HepG2 (cell line): ENCODE measurements around the gene WDR54. TPM values are rescaled to one million over a fixed set of nuclear protein-coding genes. Genes with fewer than 3 reads are reported as not detected.

ENCODE experiments used
- ARID2 ChIP-seq: sonication (generic); formaldehyde crosslinking; IDR thresholded peaks from 2 replicates; pipeline ENCODE4 v1.8.1; 2022; ENCODE audit warnings: mild to moderate bottlenecking, missing genetic modification reagents, borderline replicate concordance
- HIVEP1 ChIP-seq: sonication (generic); formaldehyde crosslinking; IDR thresholded peaks from 2 replicates; pipeline ENCODE4 v1.4.0; 2020; ENCODE audit warnings: mild to moderate bottlenecking, missing genetic modification reagents
- HOXA7 ChIP-seq: sonication (generic); formaldehyde crosslinking; IDR thresholded peaks from 2 replicates; pipeline ENCODE4 v1.8.1; 2022; ENCODE audit warnings: mild to moderate bottlenecking, missing genetic modification reagents, moderate library complexity
- JUND ChIP-seq: sonication (generic); formaldehyde crosslinking; IDR thresholded peaks from 2 replicates; pipeline ENCODE4 v1.8.0; 2022; ENCODE audit warnings: mild to moderate bottlenecking, missing genetic modification reagents
- KLF11 ChIP-seq: IDR thresholded peaks from 2 replicates; pipeline ENCODE4 v1.6.1; 2016; ENCODE audit warnings: missing compliant biosample characterization
- NAIF1 ChIP-seq: sonication (generic); formaldehyde crosslinking; IDR thresholded peaks from 2 replicates; pipeline ENCODE4 v1.5.0; 2020; ENCODE audit warnings: mild to moderate bottlenecking, missing genetic modification reagents, borderline replicate concordance
- NFYB ChIP-seq: sonication (generic); formaldehyde crosslinking; IDR thresholded peaks from 2 replicates; pipeline ENCODE4 v1.4.0; 2020; ENCODE audit warnings: missing genetic modification reagents
- REL ChIP-seq: sonication (generic); formaldehyde crosslinking; conservative IDR thresholded peaks from 2 replicates; pipeline ENCODE4 v1.8.0; 2022; ENCODE audit warnings: mild to moderate bottlenecking, missing genetic modification reagents, moderate library complexity
- XBP1 ChIP-seq: sonication (generic); formaldehyde crosslinking; IDR thresholded peaks from 2 replicates; pipeline ENCODE4 v1.5.0; 2020; ENCODE audit warnings: missing genetic modification reagents
- ZFP1 ChIP-seq: IDR thresholded peaks from 2 replicates; pipeline ENCODE4 v1.6.1; 2016
- ZNF274 ChIP-seq: sonication (generic); formaldehyde crosslinking; IDR thresholded peaks from 2 replicates; pipeline ENCODE4 v1.5.1; 2020; ENCODE audit warnings: mild to moderate bottlenecking, missing genetic modification reagents
- ZNF317 ChIP-seq: sonication (generic); formaldehyde crosslinking; IDR thresholded peaks from 2 replicates; pipeline ENCODE4 v1.5.0; 2020; ENCODE audit warnings: mild to moderate bottlenecking, missing genetic modification reagents
- ZNF326 ChIP-seq: sonication (generic); formaldehyde crosslinking; IDR thresholded peaks from 2 replicates; pipeline ENCODE4 v1.4.0; 2020; ENCODE audit warnings: missing genetic modification reagents, borderline replicate concordance
- ZNF350 ChIP-seq: sonication (generic); formaldehyde crosslinking; IDR thresholded peaks from 2 replicates; pipeline ENCODE4 v1.4.0; 2020; ENCODE audit warnings: mild to moderate bottlenecking, low read depth, missing genetic modification reagents, borderline replicate concordance
- ZNF652 ChIP-seq: IDR thresholded peaks from 2 replicates; pipeline ENCODE4 v1.6.1; 2016; ENCODE audit warnings: low read depth, borderline replicate concordance
- ZSCAN12 ChIP-seq: sonication (generic); formaldehyde crosslinking; IDR thresholded peaks from 2 replicates; pipeline ENCODE4 v1.9.0; 2021; ENCODE audit warnings: mild to moderate bottlenecking, missing genetic modification reagents
- ZSCAN9 ChIP-seq: IDR thresholded peaks from 2 replicates; pipeline ENCODE4 v1.6.1; 2016; ENCODE audit warnings: borderline replicate concordance
- polyA plus RNA-seq, 8 experiments: library from polyadenylated mRNA; depleted of rRNA in 3 of 8; stranded (reverse) in 7 of 8; unstranded in 1 of 8; fragments of >200 nt; fragmentation: Illumina TruSeq in 4 of 8; extraction: Trizol in 4 of 8; gene quantifications; 2 replicates each; pipeline versions ENCODE4 v1.2.1 to v1.2.3, GENCODE V29; 2011 to 2016; ENCODE audit warnings: low read depth in 4 of 8, missing spikeins in 1 of 8, mixed read lengths in 1 of 8; ENCODE audit not compliant: insufficient read depth in 1 of 8
- total RNA-seq, 5 experiments: library from RNA; depleted of rRNA; stranded (reverse); fragments of >200 nt; fragmentation: Illumina TruSeq; extraction: Trizol; gene quantifications; 2 replicates each; pipeline ENCODE4 v1.2.3, GENCODE V29; 2016; ENCODE audit warnings: low read depth in 1 of 5
- TF ChIP-seq, protein P1 (sequence below): sonication (generic); formaldehyde crosslinking; conservative IDR thresholded peaks from 2 replicates; pipeline ENCODE4 v1.4.0; 2020; ENCODE audit warnings: missing genetic modification reagents
- TF ChIP-seq, protein P2 (sequence below): IDR thresholded peaks from 2 replicates; pipeline ENCODE4 v1.6.1; 2016; ENCODE audit warnings: missing genetic modification reagents, missing compliant biosample characterization
- TF ChIP-seq, protein P3 (sequence below): sonication (generic); formaldehyde crosslinking; conservative IDR thresholded peaks from 2 replicates; pipeline ENCODE4 v1.8.0; 2022; ENCODE audit warnings: low read depth, missing genetic modification reagents
- TF ChIP-seq, protein P4 (sequence below): sonication (generic); formaldehyde crosslinking; IDR thresholded peaks from 2 replicates; pipeline ENCODE4 v1.8.0; 2022; ENCODE audit warnings: missing genetic modification reagents, mild to moderate bottlenecking, inconsistent platforms, borderline replicate concordance
- TF ChIP-seq, protein P5 (sequence below): sonication (generic); formaldehyde crosslinking; IDR thresholded peaks from 2 replicates; pipeline ENCODE4 v1.5.1; 2020; ENCODE audit warnings: mild to moderate bottlenecking, moderate library complexity, missing genetic modification reagents
- TF ChIP-seq, protein P6 (sequence below): sonication (generic); formaldehyde crosslinking; IDR thresholded peaks from 2 replicates; pipeline ENCODE4 v1.4.0; 2020; ENCODE audit warnings: missing genetic modification reagents; ENCODE audit errors: not compliant biosample characterization

WDR54 gene
- total and polyA plus RNA-seq, 2 of the 13 experiments (the other 11 are each of a cell fraction or from before 2014, with no cell fraction given) = 2.0 to 17.3 TPM

DNA sequence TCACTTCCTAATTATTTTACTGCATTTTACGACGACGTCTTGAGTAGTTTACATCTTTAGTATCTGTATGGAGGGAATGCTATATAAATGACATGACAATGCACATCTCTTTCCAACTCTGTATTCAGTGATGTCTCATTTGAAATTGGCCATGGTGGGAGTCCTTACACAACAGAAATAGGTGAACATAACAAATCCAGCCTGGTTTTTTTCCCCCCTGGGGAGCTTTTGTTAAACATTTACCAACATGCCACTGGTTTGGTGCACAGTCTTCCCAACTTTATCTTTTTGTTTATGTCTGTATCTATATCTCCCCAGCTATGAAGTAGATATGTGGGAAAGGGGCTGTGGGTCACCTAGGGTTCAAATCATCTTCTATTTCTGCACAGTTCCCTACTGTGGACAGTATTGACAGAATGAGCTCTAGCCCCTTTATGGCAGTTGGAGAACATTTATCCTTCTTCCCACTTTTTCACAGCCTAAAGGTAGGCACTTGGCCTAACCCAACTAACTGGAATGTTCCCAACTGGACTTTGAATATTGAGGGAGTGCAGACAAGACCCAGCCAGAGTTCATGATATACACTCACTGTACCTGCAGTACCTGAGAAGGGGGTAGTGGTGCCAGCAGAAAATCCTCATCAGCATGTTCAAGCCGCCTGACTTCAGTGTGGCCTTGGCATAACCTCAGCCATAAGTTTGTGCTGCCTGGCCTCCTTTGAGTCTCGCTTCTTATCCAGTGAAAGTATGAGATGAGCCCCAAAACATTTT lies 25.9 kb downstream of the WDR54 start (continued):
- TF ChIP-seq ZFP1 (no peak), HIVEP1 (CRISPR knock-in tag) (no peak), JUND (CRISPR knock-in tag) (no peak), XBP1 (CRISPR knock-in tag) (no peak), REL (CRISPR knock-in tag) (no peak), ZNF326 (CRISPR knock-in tag) (no peak), ZSCAN12 (CRISPR knock-in tag) (no peak), ARID2 (CRISPR knock-in tag) (no peak), ZSCAN9 (CRISPR knock-in tag) (peak; percentile 73; the same call in 1 of the 2 replicates), ZNF274 (no peak), ZNF652 (CRISPR knock-in tag) (no peak; the same call in 1 of the 2 replicates), NFYB (CRISPR knock-in tag) (no peak), ZNF350 (CRISPR knock-in tag) (no peak), KLF11 (CRISPR knock-in tag) (no peak), NAIF1 (CRISPR knock-in tag) (no peak), HOXA7 (CRISPR knock-in tag) (no peak), ZNF317 (no peak)
- TF ChIP-seq, protein P1, sequence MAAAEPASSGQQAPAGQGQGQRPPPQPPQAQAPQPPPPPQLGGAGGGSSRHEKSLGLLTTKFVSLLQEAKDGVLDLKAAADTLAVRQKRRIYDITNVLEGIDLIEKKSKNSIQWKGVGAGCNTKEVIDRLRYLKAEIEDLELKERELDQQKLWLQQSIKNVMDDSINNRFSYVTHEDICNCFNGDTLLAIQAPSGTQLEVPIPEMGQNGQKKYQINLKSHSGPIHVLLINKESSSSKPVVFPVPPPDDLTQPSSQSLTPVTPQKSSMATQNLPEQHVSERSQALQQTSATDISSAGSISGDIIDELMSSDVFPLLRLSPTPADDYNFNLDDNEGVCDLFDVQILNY = no peak
- TF ChIP-seq, protein P2, sequence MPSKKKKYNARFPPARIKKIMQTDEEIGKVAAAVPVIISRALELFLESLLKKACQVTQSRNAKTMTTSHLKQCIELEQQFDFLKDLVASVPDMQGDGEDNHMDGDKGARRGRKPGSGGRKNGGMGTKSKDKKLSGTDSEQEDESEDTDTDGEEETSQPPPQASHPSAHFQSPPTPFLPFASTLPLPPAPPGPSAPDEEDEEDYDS (CRISPR knock-in tag) = peak; percentile 61
- TF ChIP-seq, protein P3, sequence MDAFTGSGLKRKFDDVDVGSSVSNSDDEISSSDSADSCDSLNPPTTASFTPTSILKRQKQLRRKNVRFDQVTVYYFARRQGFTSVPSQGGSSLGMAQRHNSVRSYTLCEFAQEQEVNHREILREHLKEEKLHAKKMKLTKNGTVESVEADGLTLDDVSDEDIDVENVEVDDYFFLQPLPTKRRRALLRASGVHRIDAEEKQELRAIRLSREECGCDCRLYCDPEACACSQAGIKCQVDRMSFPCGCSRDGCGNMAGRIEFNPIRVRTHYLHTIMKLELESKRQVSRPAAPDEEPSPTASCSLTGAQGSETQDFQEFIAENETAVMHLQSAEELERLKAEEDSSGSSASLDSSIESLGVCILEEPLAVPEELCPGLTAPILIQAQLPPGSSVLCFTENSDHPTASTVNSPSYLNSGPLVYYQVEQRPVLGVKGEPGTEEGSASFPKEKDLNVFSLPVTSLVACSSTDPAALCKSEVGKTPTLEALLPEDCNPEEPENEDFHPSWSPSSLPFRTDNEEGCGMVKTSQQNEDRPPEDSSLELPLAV (CRISPR knock-in tag) = no peak
- TF ChIP-seq, protein P4, sequence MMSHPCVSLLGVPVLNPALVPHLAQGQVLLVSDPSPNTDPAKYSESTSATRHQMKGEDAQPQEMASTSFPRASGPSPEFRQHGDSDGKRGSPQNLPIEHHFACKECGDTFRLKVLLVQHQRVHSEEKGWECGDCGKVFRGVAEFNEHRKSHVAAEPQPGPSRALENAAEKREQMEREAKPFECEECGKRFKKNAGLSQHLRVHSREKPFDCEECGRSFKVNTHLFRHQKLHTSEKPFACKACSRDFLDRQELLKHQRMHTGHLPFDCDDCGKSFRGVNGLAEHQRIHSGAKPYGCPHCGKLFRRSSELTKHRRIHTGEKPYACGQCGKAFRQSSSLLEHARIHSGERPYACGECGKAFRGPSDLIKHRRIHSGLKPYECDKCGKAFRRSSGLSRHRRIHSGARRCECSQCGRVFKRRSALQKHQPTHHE (CRISPR knock-in tag) = no peak
- TF ChIP-seq, protein P5, sequence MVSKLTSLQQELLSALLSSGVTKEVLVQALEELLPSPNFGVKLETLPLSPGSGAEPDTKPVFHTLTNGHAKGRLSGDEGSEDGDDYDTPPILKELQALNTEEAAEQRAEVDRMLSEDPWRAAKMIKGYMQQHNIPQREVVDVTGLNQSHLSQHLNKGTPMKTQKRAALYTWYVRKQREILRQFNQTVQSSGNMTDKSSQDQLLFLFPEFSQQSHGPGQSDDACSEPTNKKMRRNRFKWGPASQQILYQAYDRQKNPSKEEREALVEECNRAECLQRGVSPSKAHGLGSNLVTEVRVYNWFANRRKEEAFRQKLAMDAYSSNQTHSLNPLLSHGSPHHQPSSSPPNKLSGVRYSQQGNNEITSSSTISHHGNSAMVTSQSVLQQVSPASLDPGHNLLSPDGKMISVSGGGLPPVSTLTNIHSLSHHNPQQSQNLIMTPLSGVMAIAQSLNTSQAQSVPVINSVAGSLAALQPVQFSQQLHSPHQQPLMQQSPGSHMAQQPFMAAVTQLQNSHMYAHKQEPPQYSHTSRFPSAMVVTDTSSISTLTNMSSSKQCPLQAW = peak; percentile 93
- TF ChIP-seq, protein P6, sequence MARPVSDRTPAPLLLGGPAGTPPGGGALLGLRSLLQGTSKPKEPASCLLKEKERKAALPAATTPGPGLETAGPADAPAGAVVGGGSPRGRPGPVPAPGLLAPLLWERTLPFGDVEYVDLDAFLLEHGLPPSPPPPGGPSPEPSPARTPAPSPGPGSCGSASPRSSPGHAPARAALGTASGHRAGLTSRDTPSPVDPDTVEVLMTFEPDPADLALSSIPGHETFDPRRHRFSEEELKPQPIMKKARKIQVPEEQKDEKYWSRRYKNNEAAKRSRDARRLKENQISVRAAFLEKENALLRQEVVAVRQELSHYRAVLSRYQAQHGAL = no peak
